ENCODE measurements around the gene ABCB8. TPM values are rescaled to one million over a fixed set of nuclear protein-coding genes. Genes with fewer than 3 reads are reported as not detected.

ABCB8 gene
- polyA plus RNA-seq, 1 of the 3 experiments (the other 2 are of a cell fraction) = 36.0 TPM

GRCh38 chr7:150988230-150989226, 39.7 kb upstream of the ABCB8 start:
- Histone ChIP-seq H3K9me2 (no peaks in the 10 kb centered on the region), H4K20me1 (ENCODE audit: insufficient read depth) (no peaks in the 10 kb centered on the region), H3K4me2 (no peak overlapping the region), H3K27ac (ENCODE audit: low read depth in 2 of 2, low read length in 1 of 2) (peak overlapping the region in 1 of 2 experiments; percentile 86; a peak in 2 of 4 replicates), H3K9me3 (no peaks in the 10 kb centered on the region), H3K27me3 (ENCODE audit: insufficient read depth) (peaks cover 13% of the 10 kb centered on the region; the same call in 1 of the 2 replicates), H3F3A (replicated peaks; ENCODE audit: insufficient read depth) (no peaks in the 10 kb centered on the region), H2AFZ (ENCODE audit: low read depth) (no peak overlapping the region), H3K4me3 (ENCODE audit: low read depth in 2 of 2, low read length in 1 of 2) (peak overlapping the region; percentile 13 to 46; a peak in 2 of 4 replicates), H3K79me2 (ENCODE audit: insufficient read depth) (no peaks in the 10 kb centered on the region), H3K4me1 (ENCODE audit: control insufficient read depth in 1 of 2, insufficient read depth in 2 of 2, low read depth in 1 of 2, low read length in 1 of 2) (peaks cover 0 to 32% of the 10 kb centered on the region in 2 experiments; a peak in 2 of 4 replicates), H3K9ac (no peak overlapping the region), H3K36me3 (replicated peaks in 1 of 2; ENCODE audit: control insufficient read depth in 1 of 2, insufficient read depth in 2 of 2, low read length in 1 of 2) (no peaks in the 10 kb centered on the region)
- 25% methylated on average over 24 of the region's 31 CpGs for WGBS (ENCODE audit: low lambda C conversion rate)
- POLR2A ChIA-PET = interaction anchor here (0.6 to 2.3 kb wide), 9 partner anchors 9 to 203 kb away, joined by 3 to 8 read pairs (median 4); no protein-coding TSS in a partner anchor
- CTCF ChIA-PET = interaction anchor here (0.6 to 7.8 kb wide), 61 partner anchors 9 to 540 kb away, joined by 3 to 205 read pairs (median 5); partner anchors contain the start of genes ABCB8 and AGAP3
- peak; percentile 95 for DNase-seq
- TF ChIP-seq SMC3 (IDR thresholded peaks at IDR 0.05; ENCODE audit: low read depth, low read length) (peak; percentile 88), CTCF (IDR thresholded peaks at IDR 0.05) (peak; percentile 97), FOXJ3 (CRISPR knock-in tag; IDR thresholded peaks at IDR 0.05) (peak; percentile 50; the same call in 1 of the 2 replicates), USF1 (IDR thresholded peaks at IDR 0.05; ENCODE audit: borderline replicate concordance, low read depth) (no peak), GABPA (IDR thresholded peaks at IDR 0.05; ENCODE audit: low read depth) (no peak), MXI1 (IDR thresholded peaks at IDR 0.05; ENCODE audit: low read depth, low read length) (no peak), GATA2 (CRISPR knock-in tag; IDR thresholded peaks at IDR 0.05) (0 out of 2 replicates have a peak, but pooled peaks have one; percentile 34), TAF1 (IDR thresholded peaks at IDR 0.05; ENCODE audit: borderline replicate concordance, low read depth, low read length) (no peak), CHD2 (IDR thresholded peaks at IDR 0.05; ENCODE audit: low read length, partially characterized antibody) (peak; percentile 56), RAD21 (IDR thresholded peaks at IDR 0.05; ENCODE audit: low read length) (peak; percentile 92)

- no peak overlapping the region for H3K4me2 ChIP-seq
- no peak overlapping the region for H2AFZ ChIP-seq (ENCODE audit: low read depth)
- H4K20me1 ChIP-seq (ENCODE audit: insufficient read depth) = no peaks in the 10 kb centered on the region
- no peaks in the 10 kb centered on the region for H3K36me3 ChIP-seq (replicated peaks in 1 of 2; ENCODE audit: control insufficient read depth in 1 of 2, insufficient read depth in 2 of 2, low read length in 1 of 2)
- 32% methylated on average over 5 of the region's 7 CpGs for WGBS (ENCODE audit: low lambda C conversion rate)
- H3F3A ChIP-seq (replicated peaks; ENCODE audit: insufficient read depth) = no peaks in the 10 kb centered on the region
- H3K9me2 ChIP-seq = no peaks in the 10 kb centered on the region
- no peak overlapping the region for H3K9ac ChIP-seq
- H3K27me3 ChIP-seq (ENCODE audit: insufficient read depth) = peaks cover 13% of the 10 kb centered on the region; the same call in 1 of the 2 replicates
- no peaks in the 10 kb centered on the region for H3K79me2 ChIP-seq (ENCODE audit: insufficient read depth)
- H3K27ac ChIP-seq (ENCODE audit: low read depth in 2 of 2, low read length in 1 of 2) = peak overlapping the region in 1 of 2 experiments; percentile 86; a peak in 2 of 4 replicates
- ChIA-PET POLR2A (interaction anchor here (1.1 to 2.3 kb wide), 6 partner anchors 10 to 73 kb away, joined by 4 to 8 read pairs (median 4); no protein-coding TSS in a partner anchor), CTCF (interaction anchor here (0.6 to 7.8 kb wide), 46 partner anchors 9 to 541 kb away, joined by 3 to 205 read pairs (median 6); partner anchors contain the start of gene ABCB8)
- peaks cover 0 to 35% of the 10 kb centered on the region in 2 experiments; a peak in 2 of 4 replicates for H3K4me1 ChIP-seq (ENCODE audit: control insufficient read depth in 1 of 2, insufficient read depth in 2 of 2, low read depth in 1 of 2, low read length in 1 of 2)
- DNase-seq = peak; percentile 82
- H3K4me3 ChIP-seq (ENCODE audit: low read depth in 2 of 2, low read length in 1 of 2) = no peak overlapping the region
- H3K9me3 ChIP-seq = no peaks in the 10 kb centered on the region
- no peak for TF ChIP-seq USF2 (IDR thresholded peaks at IDR 0.05; ENCODE audit: borderline replicate concordance, low read depth, low read length)
- no peak for TF ChIP-seq EZH2phosphoT487 (IDR thresholded peaks at IDR 0.05; ENCODE audit: borderline replicate concordance, low read depth)
- TF ChIP-seq TAF1 (IDR thresholded peaks at IDR 0.05; ENCODE audit: borderline replicate concordance, low read depth, low read length) = no peak
- no peak for TF ChIP-seq TEAD4 (IDR thresholded peaks at IDR 0.05; ENCODE audit: borderline replicate concordance, insufficient read depth)
- no peak for TF ChIP-seq NRF1 (IDR thresholded peaks at IDR 0.05; ENCODE audit: low read depth, low read length)
- TF ChIP-seq PBX3 (IDR thresholded peaks at IDR 0.05) = no peak
- no peak for TF ChIP-seq FOSL2 (IDR thresholded peaks at IDR 0.05; ENCODE audit: borderline replicate concordance, low read depth)
- no peak for TF ChIP-seq RCOR1 (IDR thresholded peaks at IDR 0.05; ENCODE audit: low read length)
- no peak for TF ChIP-seq USF1 (IDR thresholded peaks at IDR 0.05; ENCODE audit: borderline replicate concordance, low read depth)
- TF ChIP-seq YY1 (IDR thresholded peaks at IDR 0.05; ENCODE audit: low read depth) = no peak
Measured at GRCh38 chr7:150989456-150989855, 38.8 kb upstream of the ABCB8 start.

All from SK-N-SH (cell line).